ENCODE data around the gene SLC25A21.

Gene SLC25A21

DNA sequence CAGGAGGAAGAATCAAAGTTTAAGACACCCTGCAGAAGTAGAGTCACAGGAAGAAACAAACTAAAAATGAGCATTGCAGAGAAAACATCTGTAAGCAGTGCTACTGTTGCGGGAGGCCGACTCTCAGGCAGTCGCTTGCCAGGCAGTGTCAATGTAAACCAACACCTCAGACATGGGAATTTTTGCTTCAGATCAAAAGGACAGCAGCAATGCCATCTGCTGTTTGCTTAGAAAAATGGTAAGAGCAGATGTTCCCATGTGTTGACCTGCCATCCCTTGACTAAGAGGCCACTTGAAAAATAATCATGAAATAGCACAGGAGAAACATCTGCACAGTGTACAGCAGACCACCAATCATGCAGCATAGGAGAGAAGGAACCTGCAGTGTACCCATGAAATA, 196.6 kb downstream of the SLC25A21 start:
- H3K9me3 Mint-ChIP-seq = peaks cover 0 to 2% of the 10 kb centered on the region in 2 donors
- no peak overlapping the region for H3K4me3 Mint-ChIP-seq
- no peaks in the 10 kb centered on the region for H3K36me3 Mint-ChIP-seq

DNA sequence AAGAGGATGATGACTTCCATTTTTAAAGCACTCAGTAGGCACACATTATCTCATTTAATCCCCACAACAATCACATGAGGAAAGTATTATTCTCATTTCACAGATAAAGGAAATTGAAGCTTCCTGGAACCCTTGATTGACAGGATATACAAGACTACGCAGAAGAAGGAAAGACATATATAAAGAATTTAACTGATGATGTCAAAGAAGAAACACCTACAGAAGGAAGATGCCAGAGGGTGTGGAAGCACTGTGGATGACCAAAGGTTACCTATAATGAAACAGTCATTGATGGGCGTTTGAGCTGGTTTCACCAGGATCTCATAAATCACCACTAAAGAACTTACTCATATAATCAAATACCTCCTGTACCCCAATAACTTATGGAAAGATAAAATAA, 197.4 kb downstream of the SLC25A21 start:
- no peak for DNase-seq
- H3K27me3 Mint-ChIP-seq = no peaks in the 10 kb centered on the region
- ATAC-seq (replicated peaks) = no peak
- peaks cover 0 to under 1% of the 10 kb centered on the region in 2 donors for H3K9me3 Mint-ChIP-seq
- no peaks in the 10 kb centered on the region for H3K4me1 Mint-ChIP-seq
- H3K4me3 Mint-ChIP-seq = no peak overlapping the region
- no peaks in the 10 kb centered on the region for H3K36me3 Mint-ChIP-seq
- H3K27ac Mint-ChIP-seq = no peak overlapping the region

More for the DNA sequence above, 196.6 kb downstream of the SLC25A21 start:
- H3K4me1 Mint-ChIP-seq = no peaks in the 10 kb centered on the region
- DNase-seq (no peak), ATAC-seq (replicated peaks) (no peak)
- H3K27ac Mint-ChIP-seq = no peak overlapping the region
- no peaks in the 10 kb centered on the region for H3K27me3 Mint-ChIP-seq

GRCh38 chr14:36973806-36974442, 198.5 kb downstream of the SLC25A21 start:
- DNase-seq = no peak
- no peaks in the 10 kb centered on the region for H3K9me3 Mint-ChIP-seq
- H3K27ac Mint-ChIP-seq = no peak overlapping the region

DNA sequence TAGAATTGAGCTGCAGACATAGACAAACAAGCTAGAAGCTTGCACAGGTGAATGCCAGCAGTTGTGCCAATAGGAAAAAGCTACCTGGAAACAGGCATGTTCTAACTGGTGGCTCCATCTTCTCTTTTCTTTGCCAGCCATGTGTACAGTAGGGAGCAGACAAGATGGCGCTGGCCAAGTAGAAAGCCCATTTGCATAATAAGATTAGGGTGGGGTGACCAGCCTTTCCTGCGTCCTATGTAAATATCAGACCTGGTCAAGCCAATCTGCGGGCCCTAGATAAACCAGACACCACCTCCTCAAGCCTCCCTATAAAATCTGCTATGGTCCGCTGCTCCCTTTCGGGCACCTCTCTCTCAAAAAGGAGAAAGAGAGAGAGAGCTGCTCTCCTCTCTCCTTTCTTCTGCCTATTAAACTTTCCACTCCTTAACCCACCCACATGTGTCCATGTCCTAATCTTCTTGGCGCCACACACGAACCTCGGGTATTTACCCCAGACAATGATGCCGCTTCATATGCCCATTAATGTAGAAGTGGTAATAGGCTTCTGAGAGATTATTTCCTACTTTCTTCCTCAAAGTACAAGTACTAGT, 201.0 kb downstream of the SLC25A21 start:
- H3K27me3 Mint-ChIP-seq = no peaks in the 10 kb centered on the region
- H3K4me3 Mint-ChIP-seq = no peak overlapping the region
- ATAC-seq (replicated peaks) (no peak), DNase-seq (no peak)
- H3K36me3 Mint-ChIP-seq = no peaks in the 10 kb centered on the region
- H3K4me1 Mint-ChIP-seq = no peaks in the 10 kb centered on the region
- no peak overlapping the region for H3K27ac Mint-ChIP-seq
- no peaks in the 10 kb centered on the region for H3K9me3 Mint-ChIP-seq

More at GRCh38 chr14:36973806-36974442, 198.5 kb downstream of the SLC25A21 start:
- Mint-ChIP-seq H3K36me3 (no peaks in the 10 kb centered on the region), H3K4me3 (no peak overlapping the region), H3K27me3 (no peaks in the 10 kb centered on the region), H3K4me1 (no peaks in the 10 kb centered on the region)
- no peak for ATAC-seq (replicated peaks)

DNA sequence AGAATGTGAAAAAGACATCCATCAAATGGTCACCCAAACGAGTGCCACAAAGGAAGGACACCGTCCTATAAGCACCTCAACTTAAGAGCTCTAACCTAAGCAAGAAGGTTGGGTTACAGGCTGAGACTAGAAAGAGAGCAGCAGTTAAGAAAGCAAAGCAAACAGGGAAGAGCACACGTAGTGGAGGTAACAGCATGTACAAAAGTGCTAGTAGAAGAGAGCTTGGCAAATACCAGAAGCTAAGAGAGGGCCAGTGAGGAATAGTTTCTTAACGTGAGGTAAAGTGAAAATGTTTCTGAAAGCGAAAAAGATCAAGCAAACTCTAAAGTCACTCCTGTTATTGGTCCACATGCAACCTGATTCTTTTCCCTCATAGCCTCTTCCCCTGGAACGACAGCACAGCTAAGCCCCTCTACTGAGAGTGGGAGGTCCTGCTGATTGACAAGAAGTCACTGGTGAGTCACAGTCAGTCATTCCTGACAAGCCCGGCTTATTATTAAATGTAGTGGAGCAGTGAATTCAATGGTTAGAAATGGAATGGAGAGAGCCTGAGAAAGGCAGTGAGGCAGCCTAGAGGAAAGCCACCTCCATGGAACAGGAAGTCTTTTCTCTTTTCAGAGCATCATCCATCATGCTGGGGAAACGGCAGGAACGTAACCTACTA, 204.4 kb downstream of the SLC25A21 start:
- no peak overlapping the region for H3K4me3 Mint-ChIP-seq
- no peaks in the 10 kb centered on the region for H3K27me3 Mint-ChIP-seq
- ATAC-seq (replicated peaks) = no peak
- H3K9me3 Mint-ChIP-seq = no peaks in the 10 kb centered on the region
- H3K36me3 Mint-ChIP-seq = no peaks in the 10 kb centered on the region
- no peak for DNase-seq
- no peaks in the 10 kb centered on the region for H3K4me1 Mint-ChIP-seq
- no peak overlapping the region for H3K27ac Mint-ChIP-seq

DNA sequence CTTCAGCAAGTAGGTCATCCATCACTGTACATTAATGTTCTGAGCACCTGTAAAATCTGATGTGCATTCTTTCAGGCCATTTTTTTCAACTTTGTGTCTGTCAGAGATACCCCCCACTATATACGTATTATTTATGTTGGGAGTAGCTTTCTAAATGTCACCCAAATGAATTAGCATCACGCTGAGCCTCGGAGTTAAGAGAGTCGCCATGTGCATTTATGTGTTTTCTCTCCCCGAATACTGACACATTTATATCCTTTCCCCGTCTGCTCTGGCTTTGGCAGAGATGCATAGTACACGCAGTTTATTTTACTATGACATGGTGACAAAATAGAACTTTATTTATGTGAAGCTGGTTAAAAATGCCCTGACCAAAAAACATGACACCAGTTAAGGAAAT, 216.4 kb downstream of the SLC25A21 start:
- ATAC-seq (replicated peaks) (no peak), DNase-seq (no peak)
- no peaks in the 10 kb centered on the region for H3K36me3 Mint-ChIP-seq
- no peak overlapping the region for H3K27ac Mint-ChIP-seq
- H3K27me3 Mint-ChIP-seq = peaks cover 0 to under 1% of the 10 kb centered on the region in 2 donors
- H3K4me1 Mint-ChIP-seq = no peaks in the 10 kb centered on the region
- H3K4me3 Mint-ChIP-seq = no peak overlapping the region
- peaks cover 0 to 2% of the 10 kb centered on the region in 2 donors for H3K9me3 Mint-ChIP-seq

- DNase-seq = no peak
- Mint-ChIP-seq H3K27ac (no peak overlapping the region), H3K27me3 (peaks cover 0 to 3% of the 10 kb centered on the region in 2 donors), H3K9me3 (no peaks in the 10 kb centered on the region), H3K4me1 (no peaks in the 10 kb centered on the region), H3K36me3 (no peaks in the 10 kb centered on the region), H3K4me3 (no peak overlapping the region)
- ATAC-seq (replicated peaks) = no peak
These were observed 217.0 kb downstream of the SLC25A21 start for GRCh38 chr14:36955376-36955775.

DNA sequence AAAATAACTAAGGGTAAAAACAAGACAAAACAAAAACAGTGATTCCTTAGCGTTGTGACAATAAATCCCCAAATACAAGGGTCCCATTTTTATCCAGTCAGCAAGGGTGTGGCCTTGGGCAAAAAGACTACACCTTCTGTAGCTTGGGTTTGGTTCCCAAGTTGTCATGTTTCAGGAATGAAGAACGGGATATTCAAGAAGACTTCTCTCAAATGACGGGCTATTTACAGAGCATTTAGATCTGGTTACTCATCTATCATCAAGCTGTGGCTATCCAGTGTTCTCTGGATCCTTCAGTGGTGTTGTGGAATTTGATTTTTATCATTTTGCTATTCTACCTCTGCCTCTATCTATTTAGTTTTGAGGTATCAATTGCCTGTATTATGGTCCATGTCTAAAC, 219.7 kb downstream of the SLC25A21 start:
- Mint-ChIP-seq H3K36me3 (no peaks in the 10 kb centered on the region), H3K27ac (no peak overlapping the region), H3K9me3 (no peaks in the 10 kb centered on the region), H3K27me3 (peaks cover 0 to 3% of the 10 kb centered on the region in 2 donors), H3K4me1 (no peaks in the 10 kb centered on the region), H3K4me3 (no peak overlapping the region)
- DNase-seq = no peak
- ATAC-seq (replicated peaks) = no peak

DNA sequence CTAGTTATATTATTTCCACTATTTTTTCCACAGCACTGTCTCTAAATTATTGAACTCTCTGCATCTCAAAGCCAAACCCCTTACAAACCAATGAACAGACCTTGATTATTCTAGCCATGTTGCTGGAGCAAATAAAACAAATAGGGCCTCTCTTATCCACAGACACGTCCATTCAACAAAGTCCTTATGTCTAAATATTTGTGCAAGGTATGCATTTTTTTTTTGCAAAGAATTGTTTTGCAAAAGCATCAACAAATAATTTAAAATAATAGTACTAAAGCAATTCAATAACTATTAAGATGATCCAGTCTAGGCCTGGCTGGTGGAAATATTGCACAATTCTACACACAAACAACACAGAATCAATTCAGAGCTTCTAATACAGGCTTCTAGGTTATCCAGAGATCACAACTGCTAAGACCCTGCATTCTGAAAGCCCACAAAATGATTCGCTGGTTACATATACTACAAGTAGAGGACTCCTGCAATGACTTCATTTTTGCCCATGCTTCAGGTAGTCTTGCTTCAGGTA, 221.0 kb downstream of the SLC25A21 start:
- Mint-ChIP-seq H3K4me1 (no peaks in the 10 kb centered on the region), H3K4me3 (no peak overlapping the region), H3K27ac (no peak overlapping the region), H3K27me3 (peaks cover 0 to 3% of the 10 kb centered on the region in 2 donors), H3K9me3 (no peaks in the 10 kb centered on the region), H3K36me3 (no peaks in the 10 kb centered on the region)
- no peak for DNase-seq
- no peak for ATAC-seq (replicated peaks)

DNA sequence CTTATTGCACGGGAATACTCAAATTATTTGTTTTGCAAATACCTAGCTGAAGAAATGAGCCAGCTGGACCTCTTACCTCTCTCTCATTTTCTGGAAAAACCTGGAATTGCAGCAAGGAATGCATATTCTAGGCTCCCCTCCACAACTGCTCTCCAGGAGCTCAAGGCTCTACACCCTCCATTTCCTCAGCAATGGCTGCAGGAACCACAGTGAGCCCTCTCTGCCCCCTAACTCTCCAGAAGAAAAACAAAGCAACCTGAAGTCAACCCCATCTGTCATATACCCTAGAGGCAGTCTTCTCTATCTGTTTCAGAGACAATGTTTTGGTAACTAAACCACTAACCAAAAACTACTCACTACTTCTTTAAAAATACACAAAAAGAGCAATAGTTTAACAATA, 221.6 kb downstream of the SLC25A21 start:
- Mint-ChIP-seq H3K4me1 (no peaks in the 10 kb centered on the region), H3K9me3 (no peaks in the 10 kb centered on the region), H3K4me3 (no peak overlapping the region), H3K27ac (no peak overlapping the region), H3K36me3 (no peaks in the 10 kb centered on the region), H3K27me3 (peaks cover 0 to 3% of the 10 kb centered on the region in 2 donors)
- no peak for DNase-seq
- no peak for ATAC-seq (replicated peaks)

DNA sequence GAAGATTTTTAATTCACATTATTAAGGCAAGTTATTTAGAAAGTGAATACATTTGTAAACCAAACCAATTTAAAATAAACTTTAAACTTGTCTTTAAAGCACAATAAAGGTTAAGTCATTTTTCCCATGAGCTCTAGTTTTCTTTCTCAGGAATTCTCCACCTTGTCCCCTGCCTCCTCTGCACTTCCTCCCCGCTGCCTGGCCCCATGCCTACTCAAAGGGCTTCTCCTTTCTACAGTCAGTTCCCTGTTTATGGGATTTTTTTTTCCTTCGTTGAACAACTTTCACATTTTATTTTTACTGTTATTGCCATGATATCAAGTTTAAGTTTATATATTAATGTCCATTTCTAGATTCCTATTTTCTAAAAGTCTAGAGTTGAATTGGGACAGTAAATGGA, 223.0 kb downstream of the SLC25A21 start:
- H3K36me3 Mint-ChIP-seq = no peaks in the 10 kb centered on the region
- DNase-seq (no peak), ATAC-seq (replicated peaks) (no peak)
- no peaks in the 10 kb centered on the region for H3K4me1 Mint-ChIP-seq
- no peak overlapping the region for H3K27ac Mint-ChIP-seq
- no peak overlapping the region for H3K4me3 Mint-ChIP-seq
- H3K9me3 Mint-ChIP-seq = no peaks in the 10 kb centered on the region
- peaks cover 0 to 3% of the 10 kb centered on the region in 2 donors for H3K27me3 Mint-ChIP-seq

GRCh38 chr14:36948157-36948859, 224.1 kb downstream of the SLC25A21 start:
- DNase-seq (no peak), ATAC-seq (replicated peaks) (no peak)
- Mint-ChIP-seq H3K27ac (no peak overlapping the region), H3K9me3 (no peaks in the 10 kb centered on the region), H3K4me3 (no peak overlapping the region), H3K4me1 (no peaks in the 10 kb centered on the region), H3K36me3 (no peaks in the 10 kb centered on the region), H3K27me3 (peaks cover 0 to 3% of the 10 kb centered on the region in 2 donors)

DNA sequence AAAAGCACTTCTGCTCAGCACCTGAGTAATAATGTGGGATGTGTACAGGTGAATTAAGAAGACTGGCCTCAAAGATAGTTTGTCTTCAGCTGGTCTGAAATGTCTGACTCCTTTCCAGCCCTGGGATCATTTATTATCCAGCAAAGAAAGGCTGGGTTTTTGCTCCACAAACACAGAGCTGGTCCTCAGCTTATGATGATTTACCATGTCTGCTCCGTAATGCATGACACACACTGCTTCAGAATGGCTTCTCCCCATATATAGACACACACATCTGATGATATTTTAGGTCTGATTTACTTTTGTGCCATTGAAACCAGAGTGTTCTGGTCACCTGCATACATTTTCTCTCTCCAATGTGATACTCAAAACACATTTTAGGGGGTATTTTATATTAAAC, 225.0 kb downstream of the SLC25A21 start:
- Mint-ChIP-seq H3K9me3 (no peaks in the 10 kb centered on the region), H3K4me1 (no peaks in the 10 kb centered on the region), H3K27me3 (peaks cover 2 to 3% of the 10 kb centered on the region in 2 donors), H3K4me3 (no peak overlapping the region), H3K36me3 (no peaks in the 10 kb centered on the region), H3K27ac (no peak overlapping the region)
- DNase-seq (no peak), ATAC-seq (replicated peaks) (no peak)

GRCh38 chr14:36946872-36947271, 225.5 kb downstream of the SLC25A21 start:
- Mint-ChIP-seq H3K27me3 (peaks cover 3 to 5% of the 10 kb centered on the region in 2 donors), H3K36me3 (no peaks in the 10 kb centered on the region), H3K4me1 (no peaks in the 10 kb centered on the region), H3K4me3 (no peak overlapping the region), H3K9me3 (no peaks in the 10 kb centered on the region), H3K27ac (no peak overlapping the region)
- DNase-seq = no peak
- ATAC-seq (replicated peaks) = no peak

Data from stimulated activated naive B cell treated with anti-CD40 and anti-IgM and Interleukin-4, amounts not matched to agents 10 μg/mL and 1 μg/mL and 100 μg/mL, for 72 hours (primary cell).